H9 (cell line): ENCODE data around the gene KRT78. TPM values are rescaled to one million over a fixed set of nuclear protein-coding genes. Genes with fewer than 3 reads are reported as not detected.

Experiments used
- DNase-seq: peaks from one replicate; pipeline ENCODE4 v3.0.0-alpha.2; 2017
- H2AFZ ChIP-seq: one replicate; pipeline ENCODE4 v1.6.1; 2013; ENCODE audit warnings: mild to moderate bottlenecking, low read length, control low read depth, moderate library complexity
- H2AK5ac ChIP-seq: 2 replicates; pipeline ENCODE4 v1.6.1; 2013; ENCODE audit warnings: low read length, control low read depth, mixed read lengths; ENCODE audit not compliant: insufficient read length
- H2BK120ac ChIP-seq: one replicate; pipeline ENCODE4 v1.6.1; 2013; ENCODE audit warnings: low read depth, mild to moderate bottlenecking, low read length, control low read depth, inconsistent platforms; ENCODE audit not compliant: poor library complexity, severe bottlenecking
- H2BK12ac ChIP-seq: 2 replicates; pipeline ENCODE4 v1.6.1; 2013; ENCODE audit warnings: low read length, control low read depth, mixed read lengths, low read depth; ENCODE audit not compliant: insufficient read length
- H2BK15ac ChIP-seq: 2 replicates; pipeline ENCODE4 v1.6.1; 2013; ENCODE audit warnings: low read depth, low read length, control low read depth
- H2BK20ac ChIP-seq: one replicate; pipeline ENCODE4 v1.6.1; 2013; ENCODE audit warnings: low read depth, mild to moderate bottlenecking, low read length, control low read depth, inconsistent platforms; ENCODE audit not compliant: poor library complexity, severe bottlenecking
- H2BK5ac ChIP-seq: 2 replicates; pipeline ENCODE4 v1.6.1; 2013; ENCODE audit warnings: low read length, control low read depth, mixed read lengths; ENCODE audit not compliant: insufficient read length
- H3K14ac ChIP-seq: 2 replicates; pipeline ENCODE4 v1.6.1; 2013; ENCODE audit warnings: low read length, control low read depth; ENCODE audit not compliant: insufficient read depth
- H3K18ac ChIP-seq: 2 replicates; pipeline ENCODE4 v1.6.1; 2013; ENCODE audit warnings: low read depth, mild to moderate bottlenecking, mixed read lengths, low read length, control low read depth; ENCODE audit not compliant: insufficient read length
- H3K23ac ChIP-seq: 2 replicates; pipeline ENCODE4 v1.6.1; 2013; ENCODE audit warnings: low read length, control low read depth, mixed read lengths, low read depth; ENCODE audit not compliant: insufficient read length
- H3K23me2 ChIP-seq: 2 replicates; pipeline ENCODE4 v1.6.1; 2013; ENCODE audit warnings: low read depth, mild to moderate bottlenecking, mixed read lengths, low read length, control low read depth; ENCODE audit not compliant: insufficient read length, poor library complexity, severe bottlenecking
- H3K27ac ChIP-seq: 2 replicates; pipeline ENCODE4 v1.5.1; 2013; ENCODE audit warnings: low read length, control low read depth, mixed read lengths, low read depth; ENCODE audit not compliant: insufficient read length
- H3K27me3 ChIP-seq: 2 replicates; pipeline ENCODE4 v1.6.1; 2013; ENCODE audit warnings: low read length, control low read depth, inconsistent platforms; ENCODE audit not compliant: insufficient read depth
- H3K4ac ChIP-seq: 2 replicates; pipeline ENCODE4 v1.6.1; 2013; ENCODE audit warnings: low read depth, mild to moderate bottlenecking, control low read depth, inconsistent platforms, low read length, moderate library complexity
- H3K4me1 ChIP-seq: 2 replicates; pipeline ENCODE4 v1.6.1; 2013; ENCODE audit warnings: low read length, control low read depth, inconsistent platforms; ENCODE audit not compliant: insufficient read depth
- H3K4me2 ChIP-seq: 2 replicates; pipeline ENCODE4 v1.6.1; 2013; ENCODE audit warnings: low read length, control low read depth, mixed read lengths; ENCODE audit not compliant: insufficient read length, insufficient read depth
- H3K56ac ChIP-seq: 2 replicates; pipeline ENCODE4 v1.6.1; 2013; ENCODE audit warnings: low read depth, mild to moderate bottlenecking, mixed read lengths, low read length, control low read depth; ENCODE audit not compliant: insufficient read length
- H3K79me1 ChIP-seq: 2 replicates; pipeline ENCODE4 v1.6.1; 2013; ENCODE audit warnings: low read depth, mild to moderate bottlenecking, moderate library complexity, low read length, control low read depth, inconsistent platforms; ENCODE audit not compliant: insufficient read depth, poor library complexity, severe bottlenecking
- H3K79me2 ChIP-seq: 2 replicates; pipeline ENCODE4 v1.6.1; 2013; ENCODE audit warnings: low read length, control low read depth, inconsistent platforms; ENCODE audit not compliant: insufficient read depth
- H3K9ac ChIP-seq: 2 replicates; pipeline ENCODE4 v1.6.1; 2013; ENCODE audit warnings: low read length, control low read depth, mixed read lengths; ENCODE audit not compliant: insufficient read length; ENCODE audit errors: extremely low read depth
- H3K9me3 ChIP-seq: one replicate; pipeline ENCODE4 v1.6.1; 2013; ENCODE audit warnings: low read depth, low read length, inconsistent platforms; ENCODE audit not compliant: control insufficient read depth
- H3T11ph ChIP-seq: one replicate; pipeline ENCODE4 v1.6.1; 2013; ENCODE audit warnings: mild to moderate bottlenecking, low read length, control low read depth, inconsistent platforms
- H4K20me1 ChIP-seq: one replicate; pipeline ENCODE4 v1.6.1; 2013; ENCODE audit not compliant: control insufficient read depth, insufficient read length, insufficient read depth
- H4K5ac ChIP-seq: 2 replicates; pipeline ENCODE4 v1.6.1; 2013; ENCODE audit warnings: low read depth, mild to moderate bottlenecking, mixed read lengths, low read length, control low read depth; ENCODE audit not compliant: insufficient read length
- H4K8ac ChIP-seq: replicated peaks from 2 replicates; pipeline ENCODE4 v1.6.1; 2013; ENCODE audit warnings: low read length, control low read depth, mixed read lengths, low read depth; ENCODE audit not compliant: insufficient read length
- H4K91ac ChIP-seq: 2 replicates; pipeline ENCODE4 v1.6.1; 2013; ENCODE audit warnings: low read depth, mild to moderate bottlenecking, moderate library complexity, mixed read lengths, low read length, control low read depth; ENCODE audit not compliant: insufficient read length
- H3K27ac Mint-ChIP-seq, 3 experiments: 2 replicates in 2 of 3; 3 replicates in 1 of 3; pipeline ENCODE4 v1.8.0; 2020 to 2021; ENCODE audit warnings: mixed read lengths in 3 of 3, mild to moderate bottlenecking in 1 of 3, moderate library complexity in 1 of 3
- H3K27me3 Mint-ChIP-seq: 2 replicates; pipeline ENCODE4 v1.8.0; 2021; ENCODE audit warnings: low read depth, mild to moderate bottlenecking, moderate library complexity, mixed read lengths
- H3K36me3 Mint-ChIP-seq, 3 experiments: 2 replicates in 2 of 3; 3 replicates in 1 of 3; pipeline ENCODE4 v1.8.0; 2020 to 2021; ENCODE audit warnings: low read depth in 3 of 3, mixed read lengths in 3 of 3; ENCODE audit not compliant: insufficient read depth in 1 of 3
- H3K4me1 Mint-ChIP-seq, 2 experiments: 2 replicates each; pipeline ENCODE4 v1.8.0; 2020; ENCODE audit warnings: mixed read lengths in 2 of 2
- H3K4me3 Mint-ChIP-seq, 2 experiments: 2 replicates in 1 of 2; 3 replicates in 1 of 2; pipeline ENCODE4 v1.8.0; 2020 to 2021; ENCODE audit warnings: mild to moderate bottlenecking in 2 of 2, mixed read lengths in 2 of 2, moderate library complexity in 1 of 2
- H3K9me3 Mint-ChIP-seq, 2 experiments: 2 replicates in 1 of 2; 3 replicates in 1 of 2; pipeline ENCODE4 v1.8.0; 2020; ENCODE audit warnings: mild to moderate bottlenecking in 2 of 2, mixed read lengths in 2 of 2, moderate library complexity in 1 of 2
- CTCF ChIP-seq: fragments of 200-600 bp; sonication (generic); conservative IDR thresholded peaks from 3 replicates; pipeline ENCODE4 v1.8.0; 2021; ENCODE audit warnings: antibody characterized with exemption, mild to moderate bottlenecking
- WGBS: extraction: QIAGEN DNeasy Blood & Tissue Kit; methylation state at CpG from one replicate; pipeline ENCODE4 v1.1.7; 2013; ENCODE audit warnings: missing lambda C conversion rate, low lambda C conversion rate, mixed read lengths; ENCODE audit not compliant: insufficient read length; ENCODE audit errors: extremely low coverage; 5-methylcytosine and 5-hydroxymethylcytosine counted together
- total RNA-seq: library from RNA; stranded (reverse); gene quantifications from 2 replicates; pipeline ENCODE4 v1.2.1, GENCODE V29; 2021

KRT78 gene
- total RNA-seq, 1 experiment from 2014 or later: not detected

GRCh38 chr12:52805000-52805399 is 43.8 kb downstream of the KRT78 start:
- H2AFZ ChIP-seq: no peak overlapping the region
- peak; percentile 85 for DNase-seq
- peaks cover 34% of the 10 kb centered on the region in 2 experiments for H3K4me1 Mint-ChIP-seq
- H3K36me3 Mint-ChIP-seq: no peaks in the 10 kb centered on the region
- no peak overlapping the region for H4K5ac ChIP-seq
- no peak overlapping the region for H3K9ac ChIP-seq
- H3K4me3 Mint-ChIP-seq: no peak overlapping the region
- no peaks in the 10 kb centered on the region for H3K79me1 ChIP-seq
- no CpG with 5 or more reads among the region's 1 CpG for WGBS
- no peak overlapping the region for H2BK15ac ChIP-seq
- no peak overlapping the region for H3K23ac ChIP-seq
- H3K4me1 ChIP-seq: peaks cover 6% of the 10 kb centered on the region; the same call in 1 of the 2 replicates
- no peak for TF ChIP-seq CTCF
- no peak overlapping the region for H3K4ac ChIP-seq
- H3K4me2 ChIP-seq: no peak overlapping the region
- no peak overlapping the region for H3K56ac ChIP-seq
- no peaks in the 10 kb centered on the region for H3K27me3 ChIP-seq
- no peak overlapping the region for H3T11ph ChIP-seq
- H2BK12ac ChIP-seq: no peak overlapping the region
- no peak overlapping the region for H4K8ac ChIP-seq
- H3K9me3 ChIP-seq: no peaks in the 10 kb centered on the region
- H4K91ac ChIP-seq: no peak overlapping the region
- H3K27me3 Mint-ChIP-seq: peaks cover 10% of the 10 kb centered on the region
- peaks cover under 1% of the 10 kb centered on the region for H4K20me1 ChIP-seq
- H2BK5ac ChIP-seq: no peak overlapping the region
- no peak overlapping the region for H2AK5ac ChIP-seq
- no peak overlapping the region for H2BK20ac ChIP-seq
- no peak overlapping the region for H3K27ac ChIP-seq
- H3K23me2 ChIP-seq: no peaks in the 10 kb centered on the region
- no peak overlapping the region for H2BK120ac ChIP-seq
- H3K79me2 ChIP-seq: no peaks in the 10 kb centered on the region
- H3K18ac ChIP-seq: no peak overlapping the region
- no peaks in the 10 kb centered on the region for H3K9me3 Mint-ChIP-seq
- peak overlapping the region in 1 of 3 experiments; percentile 10; a peak in 1 of 7 replicates for H3K27ac Mint-ChIP-seq
- H3K14ac ChIP-seq: no peak overlapping the region
